HG03442 (cell line): ENCODE data around the gene TTC8.
"Not testable (repeated sequence)": the region's sequence is repeated elsewhere in the genome, so short reads cannot be mapped to it uniquely, and the experiment has no call there.

Experiments used
- ATAC-seq: cut with Tn5 transposase; IDR thresholded peaks from one replicate; pipeline ENCODE4 v1.9.1; 2021; ENCODE audit warnings: mild to moderate bottlenecking, moderate library complexity; ENCODE audit not compliant: unreplicated experiment

TTC8 gene

GRCh38 chr14:88824314-88825077, at the start of gene TTC8:
TSS of gene TTC8 (plus strand) at chr14:88824651. CDS start at chr14:88824708, 57 bp downstream.
- ATAC-seq, result peak; percentile 98

- no peak for ATAC-seq
Measured at GRCh38 chr14:88775532-88775931, 48.9 kb upstream of the TTC8 start.

GRCh38 chr14:88785911-88786310, 38.5 kb upstream of the TTC8 start:
- no peak for ATAC-seq

GRCh38 chr14:88786715-88787114, 37.7 kb upstream of the TTC8 start:
- no peak for ATAC-seq

- ATAC-seq, result not testable (repeated sequence)
Measured at GRCh38 chr14:88789573-88789972, 34.9 kb upstream of the TTC8 start.

GRCh38 chr14:88790501-88791251, 33.8 kb upstream of the TTC8 start:
- ATAC-seq, result no peak

- no peak for ATAC-seq
Measured at GRCh38 chr14:88791252-88791621, 33.2 kb upstream of the TTC8 start.

GRCh38 chr14:88791629-88792472, 32.6 kb upstream of the TTC8 start:
- no peak for ATAC-seq

GRCh38 chr14:88792473-88793258, 31.8 kb upstream of the TTC8 start, which contains the start of gene EML5:
TSS of gene EML5 (minus strand) at chr14:88792953. CDS start at chr14:88792503, 450 bp downstream.
- ATAC-seq, result peak; percentile 86

- no peak for ATAC-seq
Measured at GRCh38 chr14:88793259-88793625, 31.2 kb upstream of the TTC8 start.

GRCh38 chr14:88798156-88798555, 26.3 kb upstream of the TTC8 start:
- ATAC-seq, result no peak

GRCh38 chr14:88799522-88799921, 24.9 kb upstream of the TTC8 start:
- ATAC-seq, result no peak

- no peak for ATAC-seq
Measured at GRCh38 chr14:88802596-88802995, 21.9 kb upstream of the TTC8 start.

- no peak for ATAC-seq
Measured at GRCh38 chr14:88804035-88804434, 20.4 kb upstream of the TTC8 start.

- ATAC-seq, result no peak
Measured at GRCh38 chr14:88804477-88804876, 20.0 kb upstream of the TTC8 start.

GRCh38 chr14:88808359-88808758, 16.1 kb upstream of the TTC8 start:
- no peak for ATAC-seq

- no peak for ATAC-seq
Measured at GRCh38 chr14:88815980-88816379, 8.5 kb upstream of the TTC8 start.

GRCh38 chr14:88818018-88818417, 6.4 kb upstream of the TTC8 start:
- ATAC-seq, result no peak

- ATAC-seq, result not testable (repeated sequence)
Measured at GRCh38 chr14:88819674-88820073, 4.8 kb upstream of the TTC8 start.

- ATAC-seq, result no peak
Measured at GRCh38 chr14:88821378-88821777, 3.1 kb upstream of the TTC8 start.

- no peak for ATAC-seq
Measured at GRCh38 chr14:88821888-88822287, 2.6 kb upstream of the TTC8 start.
